Activated T-cell treated with anti-CD3 and anti-CD28 coated beads, Interleukin-2, amount 50 U/mL, for 4 hours (primary cell): Measurements from ENCODE around the gene HGFAC. TPM values are rescaled to one million over a fixed set of nuclear protein-coding genes. Genes with fewer than 3 reads are reported as not detected.

Source experiments
- ATAC-seq, 2 donors: fragments of 200-7000 bp; cut with Tn5 transposase; one replicate each; pipeline ENCODE4 v1.10.0; 2021
- DNase-seq: peaks from one replicate; pipeline ENCODE4 v3.0.0-alpha.2; 2020
- H3K27me3 Mint-ChIP-seq: one replicate; pipeline ENCODE4 v1.8.0; 2021; ENCODE audit warnings: low read depth, mixed read lengths
- H3K36me3 Mint-ChIP-seq: one replicate; pipeline ENCODE4 v1.8.0; 2022; ENCODE audit warnings: mixed read lengths; ENCODE audit not compliant: insufficient read depth
- H3K4me1 Mint-ChIP-seq: one replicate; pipeline ENCODE4 v1.8.0; 2021; ENCODE audit warnings: low read depth, mixed read lengths
- H3K4me3 Mint-ChIP-seq: one replicate; pipeline ENCODE4 v1.8.0; 2021; ENCODE audit warnings: mild to moderate bottlenecking, moderate library complexity, mixed read lengths
- H3K9me3 Mint-ChIP-seq: one replicate; pipeline ENCODE4 v1.8.0; 2021; ENCODE audit warnings: mixed read lengths
- total RNA-seq, 3 donors: library from RNA; stranded (reverse); gene quantifications; one replicate each; pipeline ENCODE4 v1.2.1, GENCODE V29; 2021

Gene HGFAC
- total RNA-seq, 3 donors from 2014 or later, result 0.11 TPM; not detected in 2

- H3K27me3 Mint-ChIP-seq, result peaks cover 37% of the 10 kb centered on the region
These were observed 39.4 kb downstream of the HGFAC start for GRCh38 chr4:3481113-3481531.

DNA sequence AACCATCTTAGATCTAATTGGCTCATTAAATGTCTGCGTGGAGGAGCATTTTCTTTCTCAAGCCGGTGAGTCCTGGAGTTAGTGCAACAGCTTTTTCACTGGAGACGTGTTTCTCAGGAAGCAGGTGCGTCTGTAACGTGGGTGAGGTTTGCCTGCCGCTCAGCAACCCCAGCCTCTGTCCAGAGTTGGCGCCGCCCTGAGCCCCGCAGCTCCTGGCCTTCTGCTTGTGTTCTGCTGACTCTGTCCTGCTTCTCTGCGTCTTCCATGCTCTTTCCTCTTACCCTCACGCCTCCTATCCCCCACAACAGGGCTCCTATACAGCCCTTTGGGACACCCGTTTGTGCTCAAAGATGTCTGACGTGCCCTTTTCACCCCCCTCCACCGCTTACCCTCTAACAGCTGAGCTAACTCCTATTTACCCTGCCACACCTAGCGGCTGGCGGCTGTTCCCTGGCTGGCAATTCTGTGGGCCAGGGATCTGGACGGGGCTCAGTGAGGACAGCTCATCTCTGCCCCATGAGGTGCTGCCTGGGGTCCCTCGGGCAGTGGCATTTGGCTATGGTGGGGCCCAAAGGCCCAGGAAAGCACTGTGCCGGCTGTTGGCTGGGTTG lies 40.1 kb downstream of the HGFAC start:
- Mint-ChIP-seq H3K9me3 (no peaks in the 10 kb centered on the region), H3K36me3 (no peaks in the 10 kb centered on the region), H3K27me3 (peaks cover 32% of the 10 kb centered on the region), H3K4me3 (no peak overlapping the region), H3K4me1 (peaks cover 2% of the 10 kb centered on the region)
- no peak for ATAC-seq
- DNase-seq, result no peak

More at GRCh38 chr4:3481113-3481531, 39.4 kb downstream of the HGFAC start:
- ATAC-seq (no peak), DNase-seq (no peak)
- H3K4me1 Mint-ChIP-seq, result peaks cover 2% of the 10 kb centered on the region
- H3K4me3 Mint-ChIP-seq, result no peak overlapping the region
- no peaks in the 10 kb centered on the region for H3K9me3 Mint-ChIP-seq
- H3K36me3 Mint-ChIP-seq, result no peaks in the 10 kb centered on the region

- Mint-ChIP-seq H3K4me1 (peaks cover 2% of the 10 kb centered on the region), H3K27me3 (peaks cover 32% of the 10 kb centered on the region), H3K9me3 (no peaks in the 10 kb centered on the region), H3K36me3 (no peaks in the 10 kb centered on the region), H3K4me3 (no peak overlapping the region)
- DNase-seq (no peak), ATAC-seq (no peak)
These were observed 40.9 kb downstream of the HGFAC start for GRCh38 chr4:3482707-3483106.

GRCh38 chr4:3483471-3483921 lies 41.7 kb downstream of the HGFAC start:
- no peak overlapping the region for H3K4me3 Mint-ChIP-seq
- H3K36me3 Mint-ChIP-seq, result no peaks in the 10 kb centered on the region
- peaks cover 32% of the 10 kb centered on the region for H3K27me3 Mint-ChIP-seq
- no peak for ATAC-seq
- no peaks in the 10 kb centered on the region for H3K9me3 Mint-ChIP-seq
- H3K4me1 Mint-ChIP-seq, result peaks cover 2% of the 10 kb centered on the region
- no peak for DNase-seq

DNA sequence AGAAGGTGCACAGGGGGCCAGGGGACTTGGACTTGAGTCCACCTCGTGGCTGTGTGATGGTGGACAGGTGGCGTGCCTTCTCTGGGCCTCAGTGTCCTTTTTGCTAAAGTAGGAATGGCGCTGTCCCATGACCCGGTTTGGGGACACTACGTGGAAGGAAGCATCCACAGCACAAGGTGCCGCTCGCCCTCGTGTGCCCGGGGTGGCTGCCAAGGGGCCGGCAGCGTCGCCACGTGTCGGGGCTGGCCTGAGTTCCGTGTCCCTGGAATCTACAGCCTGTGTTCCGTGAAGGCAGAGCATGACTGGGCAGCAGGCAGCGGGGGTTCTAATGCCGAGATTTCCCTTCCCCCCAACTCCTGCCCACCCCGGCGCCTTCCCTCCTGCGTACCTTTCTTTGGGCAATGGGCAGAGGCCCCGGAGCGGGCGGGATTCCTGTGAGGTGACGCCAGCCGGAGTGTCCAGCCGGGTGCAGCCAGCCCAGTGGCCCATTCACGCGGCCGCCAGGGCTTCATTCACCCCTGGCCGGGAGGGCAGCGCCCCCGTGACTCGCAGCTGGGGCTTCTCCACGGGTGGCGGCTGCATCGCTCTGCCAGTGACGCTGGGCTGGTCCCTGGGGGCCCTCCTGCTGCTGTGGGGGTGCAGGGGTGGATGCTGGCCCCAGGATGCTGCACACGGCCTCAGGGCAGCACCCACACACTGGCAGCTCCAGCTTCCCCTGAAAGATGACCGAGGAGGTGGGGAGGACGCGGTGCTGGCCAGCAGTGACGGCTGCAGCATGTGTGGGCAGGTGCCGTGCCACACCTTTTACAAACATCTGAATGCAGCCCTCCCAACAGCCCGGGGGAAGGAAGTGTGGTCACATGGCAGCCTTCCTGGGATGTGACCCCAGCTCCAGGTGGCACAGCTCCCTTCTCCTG lies 42.5 kb downstream of the HGFAC start:
- no peaks in the 10 kb centered on the region for H3K9me3 Mint-ChIP-seq

GRCh38 chr4:3485011-3485791 lies 43.4 kb downstream of the HGFAC start:
- ATAC-seq (no peak), DNase-seq (no peak)
- Mint-ChIP-seq H3K36me3 (no peaks in the 10 kb centered on the region), H3K4me3 (peak overlapping the region; percentile 50), H3K27me3 (peaks cover 38% of the 10 kb centered on the region), H3K4me1 (peaks cover 2% of the 10 kb centered on the region), H3K9me3 (no peaks in the 10 kb centered on the region)

More for the DNA sequence above, 42.5 kb downstream of the HGFAC start:
- DNase-seq (no peak), ATAC-seq (no peak)
- Mint-ChIP-seq H3K36me3 (no peaks in the 10 kb centered on the region), H3K4me3 (no peak overlapping the region), H3K4me1 (peaks cover 2% of the 10 kb centered on the region), H3K27me3 (peaks cover 37% of the 10 kb centered on the region)

DNA sequence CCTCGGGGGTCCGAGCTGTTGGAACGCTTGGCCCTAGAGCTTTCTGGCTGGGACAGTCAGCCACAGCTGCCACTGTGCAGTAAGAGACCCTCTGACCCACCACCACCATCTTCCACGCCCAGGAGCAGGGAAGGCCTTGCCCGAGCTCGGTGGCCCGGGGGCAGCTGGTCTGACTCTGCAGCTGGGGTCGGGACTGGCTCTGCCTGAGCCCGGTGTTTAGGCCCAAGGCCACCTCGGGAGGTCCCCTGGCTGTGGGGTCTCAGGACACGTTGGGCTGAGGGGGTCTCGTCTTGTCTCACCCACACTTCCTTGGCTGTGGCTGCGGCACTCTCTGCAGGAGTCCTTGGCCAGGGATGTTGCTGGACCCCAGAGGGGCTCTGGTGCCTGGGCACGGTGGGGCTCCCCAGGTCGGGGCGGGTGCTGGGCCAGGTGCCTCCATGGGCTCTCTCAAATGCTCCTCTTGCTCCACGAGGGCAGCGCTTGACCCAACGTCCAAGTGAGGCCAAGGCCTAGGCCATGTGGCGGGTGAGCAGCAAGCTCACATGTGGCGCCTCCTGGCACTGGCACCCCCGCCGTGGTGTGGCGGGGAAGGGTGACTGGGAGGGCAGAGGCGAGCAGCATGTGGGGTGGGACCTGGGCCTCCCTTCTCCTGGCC lies 44.2 kb downstream of the HGFAC start:
- ATAC-seq (no peak), DNase-seq (no peak)
- Mint-ChIP-seq H3K27me3 (peaks cover 37% of the 10 kb centered on the region), H3K9me3 (no peaks in the 10 kb centered on the region), H3K36me3 (no peaks in the 10 kb centered on the region), H3K4me3 (no peak overlapping the region), H3K4me1 (peaks cover 2% of the 10 kb centered on the region)

DNA sequence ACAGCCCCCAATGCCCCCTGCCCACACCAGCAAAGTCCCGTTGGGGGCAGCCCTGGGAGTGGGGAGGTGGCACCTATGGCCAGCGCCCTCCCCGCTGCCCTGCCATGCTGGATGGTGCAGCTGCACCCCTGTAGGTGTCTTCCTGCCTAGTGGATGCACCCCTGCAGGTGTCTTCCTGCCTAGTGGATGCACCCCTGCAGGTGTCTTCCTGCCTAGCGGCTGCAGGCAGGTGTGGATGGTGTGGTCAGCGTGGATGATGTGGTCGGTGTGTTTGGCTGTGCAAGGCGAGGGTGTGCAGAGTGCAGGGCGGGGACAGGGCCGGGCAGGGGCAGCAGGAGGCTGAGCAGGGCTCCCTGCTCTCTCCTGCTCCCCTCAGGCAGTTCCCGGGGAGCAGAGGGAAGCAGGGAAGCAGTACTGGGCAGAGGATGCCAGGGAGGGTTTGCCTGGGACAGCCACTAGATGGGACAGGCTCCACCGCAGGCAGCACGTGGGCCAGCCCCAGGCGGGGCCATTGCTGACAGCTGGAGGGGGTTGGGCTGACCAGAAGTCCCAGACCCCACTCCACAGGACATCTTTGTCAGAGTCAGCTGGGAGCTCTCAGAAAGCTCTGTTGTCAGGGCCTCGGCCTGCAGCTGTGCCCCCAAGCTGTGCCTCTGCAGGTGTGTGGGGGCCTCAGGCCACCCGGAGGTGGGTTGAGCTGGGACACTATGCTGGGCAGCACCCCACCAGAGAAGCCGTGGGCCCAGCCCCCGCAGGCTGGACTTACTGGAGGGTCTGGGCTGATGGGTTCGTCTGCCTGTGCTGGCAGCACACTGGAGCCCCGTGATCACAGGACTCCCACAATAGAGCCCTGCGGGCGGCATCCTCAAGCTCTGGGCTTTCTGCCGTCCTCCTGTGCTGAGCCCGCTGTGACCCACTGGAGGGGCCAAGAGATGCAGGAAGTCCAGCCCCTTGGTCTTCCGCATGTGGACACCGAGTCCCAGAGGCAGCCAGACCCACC lies 45.1 kb downstream of the HGFAC start:
- ATAC-seq, result peak in 1 of 2 donors; percentile 7
- DNase-seq, result no peak
- H3K36me3 Mint-ChIP-seq, result no peaks in the 10 kb centered on the region
- H3K4me3 Mint-ChIP-seq, result no peak overlapping the region
- H3K27me3 Mint-ChIP-seq, result peaks cover 36% of the 10 kb centered on the region
- H3K9me3 Mint-ChIP-seq, result no peaks in the 10 kb centered on the region
- peaks cover 2% of the 10 kb centered on the region for H3K4me1 Mint-ChIP-seq

- H3K9me3 Mint-ChIP-seq, result no peaks in the 10 kb centered on the region
- ATAC-seq (no peak), DNase-seq (no peak)
- H3K4me1 Mint-ChIP-seq, result peaks cover 2% of the 10 kb centered on the region
- H3K4me3 Mint-ChIP-seq, result no peak overlapping the region
- H3K27me3 Mint-ChIP-seq, result peaks cover 33% of the 10 kb centered on the region
- H3K36me3 Mint-ChIP-seq, result no peaks in the 10 kb centered on the region
These were observed 46.1 kb downstream of the HGFAC start for GRCh38 chr4:3487861-3488260.

- DNase-seq, result no peak
- H3K27me3 Mint-ChIP-seq, result peaks cover 28% of the 10 kb centered on the region
- H3K36me3 Mint-ChIP-seq, result no peaks in the 10 kb centered on the region
- no peaks in the 10 kb centered on the region for H3K9me3 Mint-ChIP-seq
- peaks cover 2% of the 10 kb centered on the region for H3K4me1 Mint-ChIP-seq
- no peak for ATAC-seq
- no peak overlapping the region for H3K4me3 Mint-ChIP-seq
These were observed 47.1 kb downstream of the HGFAC start for GRCh38 chr4:3488820-3489219.

GRCh38 chr4:3489451-3489962 lies 47.7 kb downstream of the HGFAC start:
- Mint-ChIP-seq H3K9me3 (no peaks in the 10 kb centered on the region), H3K4me3 (no peak overlapping the region), H3K4me1 (peaks cover 2% of the 10 kb centered on the region), H3K36me3 (no peaks in the 10 kb centered on the region), H3K27me3 (peaks cover 24% of the 10 kb centered on the region)
- no peak for DNase-seq
- peak in 1 of 2 donors; percentile 12 for ATAC-seq

- Mint-ChIP-seq H3K9me3 (no peaks in the 10 kb centered on the region), H3K4me1 (no peaks in the 10 kb centered on the region), H3K27me3 (peaks cover 24% of the 10 kb centered on the region), H3K4me3 (no peak overlapping the region), H3K36me3 (no peaks in the 10 kb centered on the region)
- ATAC-seq (no peak), DNase-seq (no peak)
These were observed 50.1 kb downstream of the HGFAC start for GRCh38 chr4:3491681-3492405.
